ENCODE data around the gene ARSG. TPM values are rescaled to one million over a fixed set of nuclear protein-coding genes. Genes with fewer than 3 reads are reported as not detected.

ARSG gene
- total and polyA plus RNA-seq, 9 of the 15 experiments (the other 6 are each of a cell fraction or from before 2014, with no cell fraction given), result 1.0 to 5.6 (median 1.8) TPM

- TF ChIP-seq GMEB1 (CRISPR knock-in tag; IDR thresholded peaks at IDR 0.05) (no peak), ZNF79 (CRISPR knock-in tag; IDR thresholded peaks at IDR 0.05; ENCODE audit: low read depth) (no peak), RBBP5 (IDR thresholded peaks at IDR 0.05; ENCODE audit: borderline replicate concordance, insufficient read depth, low read length, poor library complexity, severe bottlenecking) (no peak), PBX2 (CRISPR knock-in tag; IDR thresholded peaks at IDR 0.05; ENCODE audit: low read depth) (no peak), PBX2 (tag; conservative IDR thresholded peaks at IDR 0.05; ENCODE audit: low read depth) (no peak), ILK (tag; IDR thresholded peaks at IDR 0.05; ENCODE audit: borderline replicate concordance, low read depth) (no peak)
These were observed 15.5 kb downstream of the ARSG start (continued) for GRCh38 chr17:68306819-68307218.
